GM21360 (cell line): Measurements from ENCODE around the gene GOLGA3.
"Not testable (repeated sequence)": the region's sequence is repeated elsewhere in the genome, so short reads cannot be mapped to it uniquely, and the experiment has no call there.

Source experiments
- ATAC-seq: cut with Tn5 transposase; IDR thresholded peaks from one replicate; pipeline ENCODE4 v1.9.1; 2021; ENCODE audit warnings: mild to moderate bottlenecking, moderate library complexity; ENCODE audit not compliant: unreplicated experiment

GOLGA3 gene

GRCh38 chr12:132781938-132782337 is 46.7 kb downstream of the GOLGA3 start:
- no peak for ATAC-seq

GRCh38 chr12:132779781-132780353 is 48.8 kb downstream of the GOLGA3 start:
- ATAC-seq, result no peak

GRCh38 chr12:132777614-132778013 is 51.1 kb downstream of the GOLGA3 start:
- ATAC-seq, result no peak

- no peak for ATAC-seq
Observed at GRCh38 chr12:132776816-132777568, 51.7 kb downstream of the GOLGA3 start.

- ATAC-seq, result not testable (repeated sequence)
Observed at GRCh38 chr12:132776230-132776625, 52.4 kb downstream of the GOLGA3 start.

- ATAC-seq, result no peak
Observed at GRCh38 chr12:132775502-132776229, 53.0 kb downstream of the GOLGA3 start.

- ATAC-seq, result no peak
Observed at GRCh38 chr12:132774646-132775275, 53.9 kb downstream of the GOLGA3 start.

- no peak for ATAC-seq
Observed at GRCh38 chr12:132774159-132774558, 54.5 kb downstream of the GOLGA3 start.

GRCh38 chr12:132773077-132773955 is 55.4 kb downstream of the GOLGA3 start:
- ATAC-seq, result no peak

- ATAC-seq, result peak; percentile 32
Observed at GRCh38 chr12:132772606-132773005, 56.1 kb downstream of the GOLGA3 start.

GRCh38 chr12:132771126-132771838 is 57.4 kb downstream of the GOLGA3 start:
- ATAC-seq, result peak; percentile 39

GRCh38 chr12:132766380-132767085 is 62.1 kb downstream of the GOLGA3 start:
- ATAC-seq, result no peak

GRCh38 chr12:132765361-132765760 is 63.3 kb downstream of the GOLGA3 start:
- no peak for ATAC-seq

GRCh38 chr12:132764231-132764630 is 64.4 kb downstream of the GOLGA3 start:
- no peak for ATAC-seq

- ATAC-seq, result peak; percentile 66
Observed at GRCh38 chr12:132761921-132762583, 66.6 kb downstream of the GOLGA3 start.

- ATAC-seq, result peak; percentile 35
Observed at GRCh38 chr12:132761032-132761920, 67.4 kb downstream of the GOLGA3 start, which contains the start of gene ANKLE2. TSS of gene ANKLE2 (minus strand) at chr12:132761832. CDS start at chr12:132761798, 34 bp downstream.

- no peak for ATAC-seq
Observed at GRCh38 chr12:132759359-132759758, 69.3 kb downstream of the GOLGA3 start.

- not testable (repeated sequence) for ATAC-seq
Observed at GRCh38 chr12:132758825-132759224, 69.8 kb downstream of the GOLGA3 start.
